Left ventricle myocardium inferior (tissue), 1 donor: ENCODE results near the gene MIS18A. TPM values are rescaled to one million over a fixed set of nuclear protein-coding genes. Genes with fewer than 3 reads are reported as not detected.

ENCODE experiments used
- DNase-seq: peaks from one replicate; pipeline ENCODE4 v3.0.0-alpha.2; 2020
- H3K27ac ChIP-seq: fragments of 200-600 bp; replicated peaks from 2 replicates; pipeline ENCODE4 v1.8.0; 2021
- H3K27me3 ChIP-seq: fragments of 200-600 bp; 2 replicates; pipeline ENCODE4 v1.8.0; 2021; ENCODE audit warnings: low read depth
- H3K36me3 ChIP-seq: fragments of 200-600 bp; 2 replicates; pipeline ENCODE4 v1.8.0; 2021
- H3K4me1 ChIP-seq: fragments of 200-600 bp; 2 replicates; pipeline ENCODE4 v1.8.0; 2021
- H3K4me3 ChIP-seq: fragments of 200-600 bp; 2 replicates; pipeline ENCODE4 v1.8.0; 2021; ENCODE audit warnings: mild to moderate bottlenecking, moderate library complexity
- H3K9me3 ChIP-seq: fragments of 200-600 bp; replicated peaks from 2 replicates; pipeline ENCODE4 v1.8.0; 2021
- intact Hi-C: fragments of 100-400 bp; cut with micrococcal nuclease; formaldehyde crosslinking; loops from one replicate; pipeline ENCODE4 v1.11.0; 2022
- total RNA-seq: library from RNA; stranded (reverse); fragmentation: NEBNext Ultra II Directional; extraction: Animal tissue kit (Norgen Biotek cat#: 25700); gene quantifications from one replicate; pipeline ENCODE4 v1.2.1, GENCODE V29; 2021
- TF ChIP-seq, protein P1 (sequence below): fragments of 200-600 bp; IDR thresholded peaks from 2 replicates; pipeline ENCODE4 v1.8.0; 2021; ENCODE audit warnings: antibody characterized with exemption, mild to moderate bottlenecking, borderline replicate concordance
- donor health status: DM: no; HTN: yes; CAD: no; lungs with severe emphysema.

The MIS18A gene
- total RNA-seq, 1 donor from 2014 or later = 3.2 TPM

DNA sequence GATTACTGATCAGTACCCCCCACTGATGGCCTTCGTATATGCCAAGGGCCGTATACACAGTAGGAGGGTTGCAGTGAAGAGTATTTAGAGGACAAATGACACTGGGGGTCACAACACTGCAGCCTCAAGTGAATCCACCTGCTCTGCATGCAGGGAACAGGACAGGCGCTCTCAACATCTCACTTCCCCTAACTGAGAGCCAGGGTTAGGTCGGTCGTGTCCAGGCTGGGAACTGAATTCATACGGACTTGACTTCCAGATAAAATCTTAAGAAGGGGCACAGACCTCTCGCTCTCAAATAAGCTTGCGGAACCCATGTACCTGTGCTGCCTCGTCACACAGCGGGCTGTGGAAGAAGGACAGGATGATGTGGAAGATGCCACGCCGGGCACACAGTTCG is 42.6 kb upstream of the MIS18A start:
- Histone ChIP-seq H3K27ac (no peak overlapping the region), H3K9me3 (no peaks in the 10 kb centered on the region), H3K4me1 (peaks cover 22% of the 10 kb centered on the region), H3K27me3 (no peaks in the 10 kb centered on the region), H3K4me3 (no peak overlapping the region), H3K36me3 (peaks cover 98% of the 10 kb centered on the region)
- intact Hi-C loops = no loop called here
- DNase-seq = no peak
- TF ChIP-seq, protein P1, sequence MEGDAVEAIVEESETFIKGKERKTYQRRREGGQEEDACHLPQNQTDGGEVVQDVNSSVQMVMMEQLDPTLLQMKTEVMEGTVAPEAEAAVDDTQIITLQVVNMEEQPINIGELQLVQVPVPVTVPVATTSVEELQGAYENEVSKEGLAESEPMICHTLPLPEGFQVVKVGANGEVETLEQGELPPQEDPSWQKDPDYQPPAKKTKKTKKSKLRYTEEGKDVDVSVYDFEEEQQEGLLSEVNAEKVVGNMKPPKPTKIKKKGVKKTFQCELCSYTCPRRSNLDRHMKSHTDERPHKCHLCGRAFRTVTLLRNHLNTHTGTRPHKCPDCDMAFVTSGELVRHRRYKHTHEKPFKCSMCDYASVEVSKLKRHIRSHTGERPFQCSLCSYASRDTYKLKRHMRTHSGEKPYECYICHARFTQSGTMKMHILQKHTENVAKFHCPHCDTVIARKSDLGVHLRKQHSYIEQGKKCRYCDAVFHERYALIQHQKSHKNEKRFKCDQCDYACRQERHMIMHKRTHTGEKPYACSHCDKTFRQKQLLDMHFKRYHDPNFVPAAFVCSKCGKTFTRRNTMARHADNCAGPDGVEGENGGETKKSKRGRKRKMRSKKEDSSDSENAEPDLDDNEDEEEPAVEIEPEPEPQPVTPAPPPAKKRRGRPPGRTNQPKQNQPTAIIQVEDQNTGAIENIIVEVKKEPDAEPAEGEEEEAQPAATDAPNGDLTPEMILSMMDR = no peak

DNA sequence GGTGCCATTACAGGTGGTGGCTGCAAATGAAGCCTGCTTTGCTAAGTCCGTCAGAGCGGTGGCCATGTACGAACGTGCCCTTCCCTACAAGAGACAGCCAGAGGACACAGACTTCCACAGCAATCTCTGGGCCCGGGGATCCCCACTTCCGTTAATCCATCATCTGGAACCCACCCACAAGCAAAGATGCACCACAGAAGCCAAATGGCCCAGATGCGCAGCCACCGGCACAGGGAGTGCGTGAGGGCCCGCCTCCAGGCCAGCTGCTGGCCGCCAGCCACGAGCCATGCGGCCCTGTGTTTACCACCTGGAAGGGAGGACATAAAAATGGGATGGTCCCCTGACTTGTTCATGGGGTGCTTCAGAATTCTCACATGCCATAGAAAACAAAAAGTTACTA is 41.9 kb upstream of the MIS18A start:
- H3K27me3 ChIP-seq = no peaks in the 10 kb centered on the region
- H3K9me3 ChIP-seq = no peaks in the 10 kb centered on the region
- no peak overlapping the region for H3K4me3 ChIP-seq
- H3K4me1 ChIP-seq = peaks cover 20% of the 10 kb centered on the region
- intact Hi-C loops = no loop called here
- DNase-seq = no peak
- TF ChIP-seq, protein P1 = no peak
- peak overlapping the region; percentile 71 for H3K27ac ChIP-seq
- peaks cover 100% of the 10 kb centered on the region for H3K36me3 ChIP-seq

DNA sequence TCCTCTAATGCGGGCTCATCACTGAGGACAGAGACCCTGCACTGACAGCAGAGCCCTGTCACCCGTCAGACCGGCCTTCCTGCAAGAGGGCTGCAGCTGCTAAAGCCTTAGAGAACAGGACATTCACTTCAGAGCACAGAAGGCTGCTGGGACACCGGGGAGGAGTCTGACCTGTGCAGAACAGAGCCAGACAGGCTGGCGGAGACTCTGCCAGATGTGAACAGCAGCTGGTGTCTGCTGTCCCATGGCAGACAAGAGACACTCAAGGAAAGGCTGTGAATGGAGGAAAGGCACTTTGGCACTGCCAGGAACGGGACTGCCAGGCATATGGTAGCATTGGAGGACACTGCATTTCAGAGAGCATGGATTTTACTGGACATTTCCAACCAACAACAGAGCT is 41.2 kb upstream of the MIS18A start:
- peaks cover 27% of the 10 kb centered on the region for H3K4me1 ChIP-seq
- no peak for DNase-seq
- H3K36me3 ChIP-seq = peaks cover 99% of the 10 kb centered on the region
- TF ChIP-seq, protein P1 = no peak
- H3K4me3 ChIP-seq = no peak overlapping the region
- H3K27me3 ChIP-seq = no peaks in the 10 kb centered on the region
- intact Hi-C loops = no loop called here
- peak overlapping the region; percentile 71 for H3K27ac ChIP-seq
- no peaks in the 10 kb centered on the region for H3K9me3 ChIP-seq

DNA sequence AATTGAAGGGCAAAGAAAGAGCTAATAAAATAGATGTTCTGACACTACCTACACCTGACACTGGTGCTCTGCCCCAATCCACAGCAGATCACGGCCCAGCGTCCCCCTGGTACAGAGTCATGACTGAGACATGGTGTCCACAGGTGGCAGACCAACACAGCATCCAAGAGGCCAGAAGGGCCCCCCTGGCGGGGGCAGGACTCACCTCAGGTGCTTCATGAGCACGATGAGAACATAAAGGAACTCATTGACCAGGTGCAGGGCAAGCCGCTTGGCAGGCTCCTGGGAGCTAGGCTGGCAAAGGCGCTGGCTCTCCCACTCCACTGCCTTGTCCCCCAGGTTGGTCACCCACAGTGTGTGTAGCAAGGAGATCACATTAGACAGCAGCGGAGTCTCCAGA is 40.2 kb upstream of the MIS18A start:
- H3K27ac ChIP-seq = peak overlapping the region; percentile 71

DNA sequence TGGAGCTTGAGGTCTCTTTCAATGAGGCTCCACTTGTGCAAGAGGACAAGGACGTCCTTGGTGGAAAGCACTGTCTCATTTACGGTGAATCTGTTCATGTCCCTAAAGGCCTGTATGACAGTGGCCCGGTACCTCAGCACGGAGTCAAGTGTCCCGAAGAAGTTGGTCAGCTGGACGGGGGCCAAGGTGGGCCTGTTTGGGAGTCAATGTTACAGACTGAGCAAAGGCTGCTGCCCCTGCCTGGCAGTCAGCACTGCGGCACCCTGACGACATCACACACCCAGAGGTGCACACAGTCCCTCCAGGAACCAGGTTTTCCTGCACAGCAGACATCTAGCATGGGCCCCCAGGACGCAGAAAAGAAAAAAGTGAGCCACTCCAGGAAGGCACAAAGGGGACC is 38.9 kb upstream of the MIS18A start:
- Histone ChIP-seq H3K27ac (peak overlapping the region; percentile 71), H3K4me3 (no peak overlapping the region), H3K4me1 (peaks cover 30% of the 10 kb centered on the region), H3K27me3 (no peaks in the 10 kb centered on the region), H3K36me3 (peaks cover 88% of the 10 kb centered on the region), H3K9me3 (no peaks in the 10 kb centered on the region)
- DNase-seq = no peak
- intact Hi-C loops = no loop called here
- TF ChIP-seq, protein P1 = no peak

More for the DNA sequence above, 40.2 kb upstream of the MIS18A start:
- no peaks in the 10 kb centered on the region for H3K27me3 ChIP-seq
- peaks cover 26% of the 10 kb centered on the region for H3K4me1 ChIP-seq
- H3K4me3 ChIP-seq = no peak overlapping the region
- H3K9me3 ChIP-seq = no peaks in the 10 kb centered on the region
- H3K36me3 ChIP-seq = peaks cover 99% of the 10 kb centered on the region
- no peak for DNase-seq
- intact Hi-C loops = no loop called here
- TF ChIP-seq, protein P1 = no peak
